ENCODE measurements around the gene QRICH1.
A peak's percentile ranks its signal among the peaks of the same experiment; 100 is the strongest.

QRICH1 gene

DNA sequence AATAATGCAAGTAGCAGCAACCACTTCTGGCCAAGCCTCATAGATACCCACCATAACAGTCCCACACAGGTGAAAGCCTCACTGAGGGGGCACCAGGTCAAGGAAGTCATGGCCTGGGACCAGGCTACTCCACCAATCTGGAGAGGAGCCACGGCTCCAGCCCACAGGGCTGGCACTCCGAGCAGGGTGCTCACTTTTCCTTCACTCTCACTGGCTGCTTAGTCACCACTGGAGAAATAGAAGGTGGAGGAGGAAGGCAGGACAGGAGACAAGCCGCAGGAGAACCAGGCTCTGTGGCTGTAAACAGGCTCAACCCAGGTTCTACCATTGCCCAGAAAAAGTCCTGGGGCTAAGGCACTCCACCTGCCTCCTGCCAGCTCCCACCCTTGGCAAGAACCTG is 25.6 kb upstream of the QRICH1 start:
- no peak for DNase-seq

DNA sequence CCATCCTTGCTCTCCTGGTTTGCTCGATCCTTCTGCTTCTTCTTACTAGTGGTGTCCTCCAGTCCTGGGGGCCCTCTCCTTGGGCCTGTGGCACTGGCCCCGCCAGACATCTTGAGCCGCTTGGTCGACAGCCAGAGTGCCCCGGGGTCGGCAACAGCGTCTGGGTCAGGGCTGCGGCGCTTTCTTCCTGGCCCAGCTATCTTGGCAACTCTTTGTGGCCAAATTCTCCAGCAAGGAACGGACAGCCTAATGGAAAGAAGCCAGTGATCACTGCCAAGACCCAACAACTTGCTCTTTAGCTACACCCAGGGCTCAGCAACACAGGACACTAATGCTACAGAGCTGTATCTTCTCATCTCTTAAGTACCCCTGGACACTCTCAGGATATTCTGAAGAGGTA is 25.2 kb upstream of the QRICH1 start:
- DNase-seq, result no peak

DNA sequence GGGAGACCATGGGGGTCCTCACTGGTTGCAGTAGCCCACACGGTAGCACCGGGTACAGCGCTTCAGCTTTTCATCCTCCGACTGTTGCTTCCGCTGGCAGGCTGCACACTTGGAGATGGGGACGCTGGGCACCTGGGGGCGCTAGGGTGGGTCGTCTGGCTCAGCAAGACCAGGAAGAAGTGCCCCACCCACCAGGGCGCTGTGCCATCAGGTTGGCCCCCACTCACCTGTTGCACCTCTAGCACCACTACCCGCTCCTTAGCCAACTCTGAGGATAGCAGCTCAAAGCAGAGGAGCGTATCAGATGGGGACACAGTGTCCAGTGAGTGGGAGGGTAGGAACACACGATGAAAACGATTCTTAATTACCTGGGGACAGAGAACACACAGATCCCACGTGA is 18.4 kb upstream of the QRICH1 start:
- no peak for DNase-seq

DNA sequence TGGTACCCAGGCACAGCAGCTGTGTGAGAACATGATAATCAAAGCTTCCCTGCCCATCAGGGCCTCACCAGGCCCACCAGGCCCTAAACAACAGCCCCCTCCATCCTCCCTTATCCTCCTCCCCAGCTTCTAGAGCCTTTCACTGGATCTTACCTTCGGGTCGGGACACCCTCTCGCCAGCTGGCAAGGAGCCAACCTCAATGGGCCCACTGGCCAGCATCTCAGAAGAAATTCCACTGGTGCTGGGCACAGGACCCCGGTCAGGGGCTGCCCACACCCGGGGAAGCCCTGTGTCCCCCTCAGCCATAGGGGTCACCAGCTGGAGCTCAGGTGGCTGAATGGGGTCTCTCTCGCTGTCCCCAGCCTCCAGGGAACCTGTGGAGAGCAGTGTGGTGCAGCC is 17.5 kb upstream of the QRICH1 start:
- no peak for DNase-seq

DNA sequence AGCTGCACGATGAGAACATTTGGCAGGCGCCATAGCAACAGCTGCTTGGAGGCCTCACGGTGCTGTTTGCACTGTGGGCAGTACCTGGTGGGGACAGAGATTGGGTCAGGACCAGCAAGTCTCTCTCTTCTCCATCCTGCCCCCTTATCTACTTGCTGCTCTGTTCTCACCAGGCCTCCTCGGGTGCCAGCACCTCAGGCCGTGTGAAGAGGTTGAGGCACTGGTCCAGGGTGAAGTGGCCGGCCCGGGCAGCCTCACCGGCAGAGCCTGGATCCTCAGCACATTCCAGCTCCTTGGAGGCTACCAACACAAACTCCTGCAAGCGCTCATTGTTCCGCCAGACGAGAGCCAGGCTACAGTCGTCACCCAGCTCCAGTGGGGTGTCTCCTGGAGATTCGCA is 16.9 kb upstream of the QRICH1 start:
- no peak for DNase-seq

DNA sequence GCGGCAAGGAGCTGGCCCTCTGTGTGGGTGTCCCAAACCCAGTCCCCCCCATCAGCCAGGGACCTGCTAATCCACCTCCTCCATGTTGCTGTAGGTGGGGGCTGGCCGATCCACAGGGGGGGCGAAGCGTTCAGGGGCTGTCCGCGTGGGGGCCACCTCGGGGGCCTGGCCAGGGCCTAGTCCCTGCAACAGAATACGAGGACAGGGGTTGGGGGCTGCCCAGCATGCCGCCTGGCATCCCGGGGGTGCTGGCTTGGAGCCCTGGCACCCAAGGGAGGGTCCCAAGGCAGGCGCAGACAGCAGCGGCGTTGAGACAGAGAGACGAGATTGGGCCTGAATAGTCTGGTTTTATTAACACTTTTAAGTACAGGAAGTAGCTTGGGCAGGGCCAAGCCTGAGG is 14.5 kb upstream of the QRICH1 start:
- DNase-seq, result no peak

DNA sequence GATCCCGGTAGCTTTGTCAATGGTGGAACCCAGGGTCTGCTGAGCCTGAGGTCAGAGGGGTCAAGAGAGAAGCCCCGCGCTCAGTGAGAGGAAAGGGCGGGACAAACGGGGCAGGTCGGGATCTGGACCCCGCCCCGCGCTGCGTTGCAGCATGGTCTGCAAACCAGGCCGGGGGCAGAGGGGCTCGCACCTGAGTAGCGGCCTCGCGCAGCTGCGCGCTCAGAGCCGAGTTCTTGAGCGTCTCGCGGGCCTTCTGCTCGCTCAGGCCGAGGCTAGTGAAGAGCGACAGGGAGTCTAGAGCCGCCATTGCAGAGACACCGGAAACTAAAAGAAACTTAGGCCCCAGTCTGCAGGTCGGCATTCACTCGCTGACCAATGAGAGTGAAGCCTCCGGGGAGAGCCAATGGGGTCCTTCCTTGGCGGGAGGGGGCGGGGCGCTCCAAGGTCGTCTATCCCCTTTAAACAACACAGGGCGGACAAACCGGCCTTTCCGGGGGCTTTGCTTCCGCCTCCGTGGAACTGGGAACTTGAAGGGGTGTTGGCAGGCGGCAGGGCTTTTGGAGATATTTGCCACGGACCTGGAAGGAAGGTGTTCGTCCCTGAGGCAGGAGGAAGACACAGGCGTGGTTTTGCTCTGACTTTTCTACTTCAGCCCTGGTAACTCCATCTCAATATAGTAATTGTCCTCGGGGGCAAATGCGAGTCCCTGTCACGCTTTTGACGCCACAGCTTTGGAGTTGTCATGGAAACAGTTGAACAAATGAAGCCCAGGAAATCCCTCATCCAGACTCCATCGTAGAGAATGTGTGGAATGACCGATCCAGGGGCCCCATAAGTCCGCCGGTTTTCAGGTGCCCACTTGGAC is 10.8 kb upstream of the QRICH1 start, which contains the start of gene QARS1:
Gene QARS1 (minus strand): TSS at position 331 of the 865 bp plus-strand sequence. CDS start 24 bp downstream, at position 307.
- peak; percentile 91 for DNase-seq

DNA sequence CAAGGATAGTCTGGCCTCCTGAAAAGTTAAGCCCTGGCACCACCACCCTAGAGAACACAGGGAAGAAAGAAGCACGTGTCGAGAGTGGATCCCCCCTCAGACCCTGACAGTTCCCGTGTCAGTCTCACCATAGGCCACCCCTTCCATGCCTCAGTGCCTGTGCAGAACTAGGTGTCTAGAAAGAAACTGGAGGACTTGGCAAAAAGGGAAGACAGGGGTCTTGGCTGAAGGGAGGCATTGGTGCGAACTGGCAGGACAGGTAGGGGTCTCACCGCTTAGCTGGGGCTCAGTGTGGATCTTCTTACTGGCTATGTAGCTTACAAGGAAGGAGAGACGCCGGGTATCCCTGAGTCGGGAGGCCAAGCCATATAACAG is 10.2 kb upstream of the QRICH1 start:
- DNase-seq, result no peak

DNA sequence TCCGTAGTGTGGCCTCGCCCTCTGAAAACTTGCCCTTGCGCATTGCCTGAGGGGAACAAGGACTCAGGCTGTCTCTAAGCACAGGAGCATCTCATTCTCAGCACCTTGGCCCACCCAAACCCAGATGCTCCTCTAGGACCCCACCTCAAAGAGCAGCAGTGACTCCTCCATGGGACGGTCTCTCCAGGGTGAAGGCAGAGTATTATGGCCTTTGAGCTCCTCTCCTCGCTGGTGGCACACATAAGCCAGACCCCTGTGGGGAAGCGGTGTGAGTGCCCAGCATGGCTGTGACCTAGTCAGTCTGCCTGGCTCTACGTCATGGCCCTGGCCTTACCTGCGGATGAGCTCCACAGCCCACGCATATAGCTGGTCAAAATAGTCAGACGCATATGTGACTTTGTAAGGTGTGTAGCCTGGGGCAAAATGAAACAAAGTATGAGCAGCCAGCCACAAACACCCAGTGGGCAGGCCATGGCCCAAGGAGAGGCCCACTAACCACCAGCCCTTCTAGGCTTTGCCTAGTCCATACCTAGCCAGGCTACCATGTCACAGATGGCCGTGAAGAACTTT is 6.3 kb upstream of the QRICH1 start:
- no peak for DNase-seq

DNA sequence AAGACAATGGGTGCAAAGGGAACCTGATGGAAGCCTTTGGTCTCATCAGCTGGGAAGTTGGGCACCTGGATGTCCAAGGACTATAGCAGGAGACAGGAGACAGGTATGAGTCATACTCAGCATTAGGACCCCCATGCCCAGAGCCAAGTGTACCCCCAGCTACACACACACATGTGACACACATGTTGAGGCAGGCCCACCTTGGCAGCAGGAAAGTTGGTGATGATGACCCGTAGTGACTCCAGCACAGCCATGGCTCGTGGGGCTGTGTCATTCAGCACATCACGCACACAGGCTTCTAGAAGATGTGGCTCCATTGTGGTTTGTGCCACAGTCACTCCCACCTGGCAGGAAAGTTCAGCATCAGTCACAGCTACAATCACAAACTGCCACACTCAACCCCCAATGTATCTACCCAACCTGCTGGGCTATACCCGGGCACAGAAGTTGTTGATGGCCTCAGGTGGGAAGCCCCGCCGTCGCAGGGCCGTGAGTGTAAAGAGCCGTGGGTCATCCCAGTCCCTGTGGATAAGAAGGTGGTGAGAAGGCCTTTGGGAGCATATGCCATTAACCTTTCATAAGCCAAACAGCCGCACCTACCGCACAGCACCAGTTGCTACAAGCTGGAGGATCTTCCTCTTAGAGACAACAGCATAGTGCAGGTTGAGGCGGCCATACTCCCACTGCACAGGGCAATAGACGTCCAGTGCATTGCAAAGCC is 5.2 kb upstream of the QRICH1 start:
- DNase-seq, result no peak

DNA sequence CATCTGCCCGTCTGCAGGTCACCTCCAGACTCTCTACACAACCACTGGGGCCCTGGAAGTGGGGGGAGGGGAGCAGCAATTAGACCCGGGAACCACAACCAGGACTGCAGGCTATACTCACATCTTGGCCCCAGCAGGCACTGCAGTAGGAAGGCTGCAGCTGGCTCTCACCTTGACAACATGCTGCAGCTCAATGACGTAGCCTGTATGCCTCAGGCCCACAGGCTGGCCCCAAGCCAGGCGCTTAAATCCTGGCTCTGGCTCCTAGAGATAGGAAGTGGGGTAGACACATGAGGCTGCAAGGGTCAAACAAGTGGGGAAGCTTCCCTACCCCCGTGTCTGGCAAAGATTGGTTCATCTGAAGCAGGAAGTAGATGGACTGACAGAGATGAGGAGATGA is 4.6 kb upstream of the QRICH1 start:
- no peak for DNase-seq

DNA sequence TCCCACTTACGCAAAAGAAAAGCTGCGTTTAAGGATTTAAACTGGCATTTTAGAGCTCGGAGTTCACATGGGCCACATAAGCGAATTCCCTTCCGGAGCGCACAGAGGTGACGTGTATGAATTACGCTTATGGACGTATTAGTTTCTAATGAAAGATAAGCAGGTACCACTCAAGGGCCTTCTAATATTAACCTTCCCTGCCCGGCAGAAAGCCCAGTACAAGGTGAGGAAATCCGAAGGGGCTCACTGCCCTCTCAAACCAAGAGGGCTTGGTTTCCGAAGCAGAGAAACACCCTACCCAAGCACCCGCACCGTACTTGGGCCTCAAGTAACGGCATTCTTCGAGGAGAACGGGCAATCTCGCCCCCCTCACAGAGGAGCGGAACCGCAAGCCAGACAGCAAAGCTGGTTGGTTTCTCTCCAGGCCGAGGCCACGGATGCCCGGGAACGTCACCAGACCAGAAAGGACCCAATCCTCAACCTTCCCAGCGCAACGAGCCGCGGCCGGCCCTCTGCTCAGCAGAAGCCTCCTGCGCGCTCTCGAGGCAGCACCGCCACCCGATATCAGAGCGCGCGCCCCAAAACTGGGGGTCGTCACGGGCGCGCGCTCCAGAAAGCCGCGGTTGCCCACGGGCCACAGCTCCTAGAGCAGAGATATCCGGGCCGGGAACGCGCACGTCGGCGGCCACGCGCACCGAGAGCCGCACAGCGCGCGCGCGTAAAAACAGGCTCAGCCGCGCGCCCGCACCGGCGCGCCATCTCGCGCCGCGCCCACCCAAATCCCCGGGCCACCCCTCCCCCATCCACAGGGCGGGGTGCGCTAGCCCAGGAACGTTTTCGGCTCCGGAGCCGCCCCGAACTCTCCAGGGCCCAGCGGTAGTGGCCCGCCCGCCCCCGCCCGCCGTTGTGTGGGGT is 676 bp downstream of the QRICH1 start:
- DNase-seq, result peak; percentile 79

DNA sequence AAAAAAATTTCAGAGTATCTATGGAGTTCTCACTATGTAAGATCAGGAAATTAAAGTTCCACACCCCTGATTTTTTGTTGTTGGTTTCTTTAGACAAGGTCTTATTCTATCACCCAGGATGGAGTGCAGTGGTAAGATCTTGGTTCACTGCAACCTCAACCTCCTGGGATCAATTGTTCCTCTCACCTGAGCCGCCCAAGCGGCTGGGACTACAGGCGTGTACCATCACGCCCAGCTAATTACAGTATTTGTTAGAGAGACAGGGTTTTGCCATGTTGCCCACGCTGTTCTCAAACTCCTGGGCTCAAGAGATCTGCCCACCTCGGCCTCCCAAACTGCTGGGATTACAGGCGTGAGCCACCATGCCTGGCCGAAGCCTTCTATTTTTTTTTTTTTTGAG is 12.4 kb downstream of the QRICH1 start:
- no peak for DNase-seq

DNA sequence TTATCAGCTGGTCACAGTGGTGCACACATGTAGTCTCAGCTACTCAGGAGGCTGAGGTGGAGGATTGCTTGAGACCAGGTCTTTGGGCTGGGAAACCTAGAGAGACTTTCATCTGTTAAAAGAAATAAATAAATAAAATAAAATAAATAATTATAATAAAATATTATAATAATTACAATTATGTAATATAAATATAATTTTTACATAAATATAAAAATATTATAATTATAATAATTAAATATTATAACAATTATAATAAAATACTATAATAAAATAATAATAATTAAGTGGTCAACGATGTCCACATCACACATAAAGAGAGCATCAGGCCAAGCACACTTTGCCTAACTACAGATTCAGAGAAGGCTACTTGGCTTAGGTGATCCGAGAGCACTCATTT is 14.6 kb downstream of the QRICH1 start:
- no peak for DNase-seq

DNA sequence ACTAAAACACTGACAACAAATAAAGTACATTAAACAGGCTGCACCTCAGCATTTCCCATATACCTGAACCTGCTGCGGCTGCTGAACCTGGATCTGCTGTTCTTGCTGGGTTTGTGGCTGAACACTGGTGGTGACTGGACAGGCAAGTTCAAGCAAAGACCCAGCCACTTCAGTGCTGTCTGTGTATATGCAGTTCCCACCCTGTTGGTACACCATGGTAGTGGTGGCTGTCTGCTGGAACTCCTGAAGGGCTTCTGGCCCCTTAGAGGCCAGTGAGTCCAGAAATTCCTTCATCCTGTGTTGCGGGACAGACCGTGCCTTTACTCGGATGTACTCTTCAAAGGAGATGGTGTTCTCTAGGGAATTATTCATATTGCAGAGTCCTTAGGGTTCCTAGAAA is 17.2 kb downstream of the QRICH1 start:
- no peak for DNase-seq

DNA sequence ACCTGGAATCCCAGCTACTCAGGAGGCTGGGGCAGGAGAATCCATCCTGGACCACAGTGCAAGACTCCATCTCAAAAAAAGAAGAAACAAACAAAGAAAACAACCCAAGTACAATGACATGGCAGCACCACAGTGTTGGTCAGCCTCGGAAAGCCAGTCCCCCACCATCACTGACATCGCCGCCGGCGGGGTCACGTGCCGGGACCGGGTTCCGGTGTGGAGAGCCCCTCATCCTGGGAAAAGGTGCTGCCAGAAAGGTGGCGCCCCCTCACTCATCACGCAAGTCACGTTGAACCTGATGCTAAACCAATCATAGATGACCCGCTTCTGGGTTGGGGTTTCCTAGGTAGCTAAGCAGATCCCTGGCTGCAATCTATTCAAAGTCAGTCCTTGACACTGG is 17.8 kb downstream of the QRICH1 start:
- no peak for DNase-seq

DNA sequence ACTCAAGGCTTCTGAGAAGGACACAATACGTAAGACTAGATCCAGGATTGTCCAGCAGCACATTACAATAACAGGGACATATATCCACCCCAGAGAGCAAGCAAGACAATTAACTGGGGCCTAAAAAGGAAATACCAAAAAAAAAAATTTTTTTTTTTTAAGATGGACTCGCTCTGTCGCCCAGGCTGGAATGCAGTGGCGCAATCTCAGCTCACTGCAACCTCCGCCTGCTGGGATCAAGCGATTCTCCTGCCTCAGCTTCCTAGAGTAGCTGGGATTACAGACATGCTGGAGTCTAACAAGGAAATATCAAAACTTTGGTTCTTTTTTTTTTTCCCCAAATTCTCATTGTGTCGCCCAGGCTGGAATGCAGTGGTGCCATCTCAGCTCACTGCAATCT is 35.9 kb downstream of the QRICH1 start:
- DNase-seq, result no peak

DNA sequence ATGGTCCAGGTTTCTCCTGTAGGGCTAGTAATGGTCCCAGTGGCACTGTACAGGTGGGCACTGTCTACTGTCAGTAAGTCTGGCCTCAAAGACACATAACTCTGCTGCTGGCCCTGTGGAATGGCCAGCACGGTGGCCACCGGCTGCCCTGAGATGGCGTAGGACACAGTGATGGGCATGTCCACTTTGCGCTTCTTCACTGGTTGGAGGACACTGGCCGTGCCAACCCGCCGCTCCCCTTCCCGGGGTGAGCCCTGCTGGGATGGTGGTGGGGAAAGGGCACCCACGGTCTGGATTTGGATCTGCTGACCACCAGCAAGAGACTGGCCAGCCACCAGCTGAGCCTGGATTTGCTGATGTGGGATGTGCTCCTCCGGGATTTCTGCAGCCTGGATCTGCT is 36.6 kb downstream of the QRICH1 start:
- no peak for DNase-seq

DNA sequence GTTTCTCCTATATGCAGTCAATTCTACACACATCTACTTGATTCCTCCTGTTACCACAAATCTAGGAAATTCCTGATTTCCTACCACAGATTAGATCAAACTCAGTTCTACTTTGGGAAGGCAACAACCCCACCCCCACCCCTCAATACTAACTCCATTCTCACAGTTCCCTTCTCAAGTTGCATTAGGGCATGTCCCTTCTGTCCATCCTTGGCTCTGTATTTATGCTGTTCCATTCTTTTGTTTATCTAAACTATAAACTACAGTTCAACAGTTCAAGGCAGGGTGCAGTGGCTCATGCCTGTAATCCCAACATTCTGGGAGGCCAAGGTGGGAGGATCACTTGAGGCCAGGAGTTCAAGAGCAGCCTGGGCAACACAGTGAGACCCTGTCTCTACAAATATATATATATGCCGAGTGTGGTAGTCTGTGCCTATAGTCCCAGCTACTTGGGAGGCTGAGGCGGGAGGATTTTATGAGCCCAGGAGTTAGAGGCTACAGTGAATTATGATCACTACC is 39.5 kb downstream of the QRICH1 start:
- DNase-seq, result no peak

DNA sequence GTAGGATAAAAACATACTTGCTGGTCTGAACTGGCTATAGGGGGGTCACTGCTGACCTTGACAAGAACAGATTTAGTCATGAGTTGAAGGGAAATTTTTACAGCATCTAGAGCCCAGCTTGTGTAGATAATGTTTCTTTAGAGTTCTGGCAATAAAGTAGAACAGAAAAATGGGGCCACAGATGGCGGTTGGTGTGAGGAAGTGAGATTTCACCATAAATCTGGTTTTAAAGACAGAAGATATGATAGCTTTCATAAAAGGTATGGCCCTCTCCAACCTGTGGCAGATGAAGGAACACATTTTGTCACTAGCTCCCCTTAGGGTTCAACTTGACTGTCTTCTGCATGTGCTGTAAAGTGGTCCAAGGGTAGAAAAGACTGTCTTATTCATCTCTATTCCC is 40.3 kb downstream of the QRICH1 start:
- no peak for DNase-seq

DNA sequence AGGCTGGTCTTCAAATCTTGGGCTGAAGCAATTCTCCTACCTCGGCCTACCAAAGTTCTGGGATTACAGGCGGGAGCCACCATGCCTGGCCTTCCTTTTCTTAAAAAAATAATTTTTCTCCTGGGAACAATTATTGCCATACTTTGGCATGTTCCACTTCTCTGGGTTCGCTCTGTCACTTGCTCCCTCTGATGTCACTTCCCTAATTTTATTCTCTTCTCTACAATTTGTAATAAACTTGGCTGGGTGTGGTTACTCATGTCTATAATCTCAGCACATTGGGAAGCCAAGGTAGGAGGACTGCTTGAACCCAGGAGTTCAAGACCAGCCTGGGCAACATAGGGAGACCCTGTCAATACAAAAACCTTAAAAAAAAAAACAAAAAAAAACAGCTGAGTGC is 58.6 kb downstream of the QRICH1 start:
- no peak for DNase-seq

DNA sequence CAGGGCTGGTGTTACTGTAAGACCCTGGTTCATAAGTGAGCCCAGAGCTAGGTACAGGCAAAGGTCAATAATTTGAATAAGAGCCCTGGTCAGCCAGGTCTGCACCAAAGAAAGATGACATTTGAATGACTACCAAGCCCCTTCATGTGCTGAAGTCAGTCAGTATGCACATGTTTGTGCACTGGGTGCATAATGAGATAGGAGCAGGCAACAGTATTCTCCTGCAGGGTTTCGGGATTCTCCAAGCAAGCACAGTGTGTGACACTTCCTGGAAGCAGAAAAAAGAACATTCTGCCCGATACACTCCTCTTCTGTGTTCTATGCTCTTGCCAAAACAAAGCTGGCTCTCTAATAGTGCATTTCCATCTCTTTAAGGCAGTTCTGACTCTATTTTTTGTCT is 59.2 kb downstream of the QRICH1 start:
- DNase-seq, result no peak
